ENCODE data around the gene CPEB4.

- TF ChIP-seq POLR2AphosphoS5 (IDR thresholded peaks at IDR 0.05; ENCODE audit: low read depth, low read length) = no peak
- TF ChIP-seq SP4 (IDR thresholded peaks at IDR 0.05; ENCODE audit: low read length) = no peak
- TF ChIP-seq CTCF (IDR thresholded peaks at IDR 0.05; ENCODE audit: control extremely low read depth in 1 of 3, insufficient read depth in 1 of 3, low read depth in 1 of 3, low read length in 3 of 3) = no peak
Measured at GRCh38 chr5:173916233-173916632, 28.1 kb downstream of the CPEB4 start.

Measured in H1 (cell line).